Neuronal stem cell (in vitro differentiated cells): ENCODE measurements around the gene RALGPS1. TPM values are rescaled to one million over a fixed set of nuclear protein-coding genes. Genes with fewer than 3 reads are reported as not detected.

Experiments used
- DNase-seq: peaks from one replicate; pipeline ENCODE4 v3.0.0-alpha.2; 2013; ENCODE audit warnings: low spot score
- H2AFZ ChIP-seq: one replicate; pipeline ENCODE4 v1.6.1; 2013; ENCODE audit warnings: mild to moderate bottlenecking, low read length, inconsistent platforms
- H2AK5ac ChIP-seq: 2 replicates; pipeline ENCODE4 v1.6.1; 2013; ENCODE audit warnings: low read depth, mild to moderate bottlenecking, inconsistent platforms, low read length, moderate library complexity, mixed read lengths
- H2BK120ac ChIP-seq: 2 replicates; pipeline ENCODE4 v1.6.1; 2013; ENCODE audit warnings: low read depth, mild to moderate bottlenecking, inconsistent platforms, low read length, moderate library complexity, mixed read lengths
- H2BK12ac ChIP-seq: one replicate; pipeline ENCODE4 v1.6.1; 2013; ENCODE audit warnings: low read length, inconsistent platforms
- H2BK15ac ChIP-seq: 2 replicates; pipeline ENCODE4 v1.6.1; 2013; ENCODE audit warnings: mild to moderate bottlenecking, low read length, inconsistent platforms, mixed read lengths
- H2BK5ac ChIP-seq: one replicate; pipeline ENCODE4 v1.6.1; 2013; ENCODE audit warnings: inconsistent platforms, mild to moderate bottlenecking, low read length, moderate library complexity
- H3K14ac ChIP-seq: one replicate; pipeline ENCODE4 v1.6.1; 2013; ENCODE audit warnings: low read length, inconsistent platforms
- H3K18ac ChIP-seq: 2 replicates; pipeline ENCODE4 v1.6.1; 2013; ENCODE audit warnings: low read length, inconsistent platforms
- H3K23ac ChIP-seq: 2 replicates; pipeline ENCODE4 v1.6.1; 2013; ENCODE audit warnings: low read depth, mild to moderate bottlenecking, mixed read lengths, low read length, inconsistent platforms; ENCODE audit not compliant: poor library complexity
- H3K27ac ChIP-seq: replicated peaks from 3 replicates; pipeline ENCODE4 v1.5.1; 2013; ENCODE audit warnings: low read length, inconsistent platforms
- H3K27me3 ChIP-seq, 3 experiments: 2 replicates each; pipeline ENCODE4 v1.6.1; 2013; ENCODE audit warnings: low read length in 3 of 3, mild to moderate bottlenecking in 2 of 3, inconsistent platforms in 1 of 3, low read depth in 1 of 3, mixed read lengths in 1 of 3, moderate library complexity in 1 of 3; ENCODE audit not compliant: control insufficient read depth in 3 of 3, insufficient read depth in 3 of 3
- H3K36me3 ChIP-seq, 2 donors: replicated peaks in 1 of 2; 2 replicates each; pipeline ENCODE4 v1.6.1; 2013; ENCODE audit warnings: low read length in 2 of 2; ENCODE audit not compliant: control insufficient read depth in 2 of 2, insufficient read depth in 2 of 2
- H3K4ac ChIP-seq: 2 replicates; pipeline ENCODE4 v1.6.1; 2013; ENCODE audit warnings: inconsistent platforms, mild to moderate bottlenecking, low read length, moderate library complexity
- H3K4me1 ChIP-seq, 2 donors: 1 replicate in 1 of 2; 2 replicates in 1 of 2; pipeline ENCODE4 v1.6.1; 2013; ENCODE audit warnings: low read length in 2 of 2, low read depth in 1 of 2; ENCODE audit not compliant: control insufficient read depth in 2 of 2, insufficient read depth in 1 of 2
- H3K4me2 ChIP-seq: one replicate; pipeline ENCODE4 v1.6.1; 2013; ENCODE audit warnings: mild to moderate bottlenecking, low read length, inconsistent platforms; ENCODE audit not compliant: insufficient read depth, poor library complexity, severe bottlenecking
- H3K4me3 ChIP-seq, 2 donors: 2 replicates each; pipeline ENCODE4 v1.5.1; 2013; ENCODE audit warnings: low read length in 2 of 2, mild to moderate bottlenecking in 2 of 2, inconsistent platforms in 1 of 2, moderate library complexity in 1 of 2
- H3K79me1 ChIP-seq: one replicate; pipeline ENCODE4 v1.6.1; 2013; ENCODE audit warnings: low read depth, mild to moderate bottlenecking, inconsistent platforms, low read length, moderate library complexity
- H3K9ac ChIP-seq: one replicate; pipeline ENCODE4 v1.6.1; 2013; ENCODE audit warnings: mild to moderate bottlenecking, low read depth, low read length, inconsistent platforms; ENCODE audit not compliant: poor library complexity
- H3K9me3 ChIP-seq, 2 donors: replicated peaks in 1 of 2; 2 replicates each; pipeline versions ENCODE3 to v1.6.1; 2013; ENCODE audit warnings: low read length in 2 of 2, mild to moderate bottlenecking in 2 of 2, inconsistent platforms in 1 of 2, low read depth in 1 of 2, mixed read lengths in 1 of 2, moderate library complexity in 1 of 2; ENCODE audit not compliant: control insufficient read depth in 2 of 2, insufficient read depth in 1 of 2
- H4K8ac ChIP-seq: one replicate; pipeline ENCODE4 v1.6.1; 2013; ENCODE audit warnings: low read depth, mild to moderate bottlenecking, inconsistent platforms, low read length, moderate library complexity
- H4K91ac ChIP-seq: one replicate; pipeline ENCODE4 v1.6.1; 2013; ENCODE audit warnings: low read length, low read depth, mild to moderate bottlenecking, inconsistent platforms; ENCODE audit not compliant: poor library complexity
- WGBS, 2 donors: extraction: QIAGEN DNeasy Blood & Tissue Kit; methylation state at CpG; one replicate each; pipeline ENCODE4 v1.1.7; 2013; ENCODE audit warnings: missing lambda C conversion rate in 2 of 2, mixed read lengths in 1 of 2; ENCODE audit not compliant: insufficient read length in 2 of 2, insufficient replicate concordance in 1 of 2; ENCODE audit errors: extremely low coverage in 2 of 2; 5-methylcytosine and 5-hydroxymethylcytosine counted together
- polyA plus RNA-seq, 2 experiments: library from polyadenylated mRNA; stranded (reverse); fragments of 200-250 nt; gene quantifications; one replicate each; pipeline ENCODE4 v1.2.3, GENCODE V29; 2013

RALGPS1 gene, protein sequence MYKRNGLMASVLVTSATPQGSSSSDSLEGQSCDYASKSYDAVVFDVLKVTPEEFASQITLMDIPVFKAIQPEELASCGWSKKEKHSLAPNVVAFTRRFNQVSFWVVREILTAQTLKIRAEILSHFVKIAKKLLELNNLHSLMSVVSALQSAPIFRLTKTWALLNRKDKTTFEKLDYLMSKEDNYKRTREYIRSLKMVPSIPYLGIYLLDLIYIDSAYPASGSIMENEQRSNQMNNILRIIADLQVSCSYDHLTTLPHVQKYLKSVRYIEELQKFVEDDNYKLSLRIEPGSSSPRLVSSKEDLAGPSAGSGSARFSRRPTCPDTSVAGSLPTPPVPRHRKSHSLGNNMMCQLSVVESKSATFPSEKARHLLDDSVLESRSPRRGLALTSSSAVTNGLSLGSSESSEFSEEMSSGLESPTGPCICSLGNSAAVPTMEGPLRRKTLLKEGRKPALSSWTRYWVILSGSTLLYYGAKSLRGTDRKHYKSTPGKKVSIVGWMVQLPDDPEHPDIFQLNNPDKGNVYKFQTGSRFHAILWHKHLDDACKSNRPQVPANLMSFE
- polyA plus RNA-seq (2013, experiment 1 of 2) = 12.8 TPM
- polyA plus RNA-seq (2013, experiment 2 of 2) = 12.1 TPM

DNA sequence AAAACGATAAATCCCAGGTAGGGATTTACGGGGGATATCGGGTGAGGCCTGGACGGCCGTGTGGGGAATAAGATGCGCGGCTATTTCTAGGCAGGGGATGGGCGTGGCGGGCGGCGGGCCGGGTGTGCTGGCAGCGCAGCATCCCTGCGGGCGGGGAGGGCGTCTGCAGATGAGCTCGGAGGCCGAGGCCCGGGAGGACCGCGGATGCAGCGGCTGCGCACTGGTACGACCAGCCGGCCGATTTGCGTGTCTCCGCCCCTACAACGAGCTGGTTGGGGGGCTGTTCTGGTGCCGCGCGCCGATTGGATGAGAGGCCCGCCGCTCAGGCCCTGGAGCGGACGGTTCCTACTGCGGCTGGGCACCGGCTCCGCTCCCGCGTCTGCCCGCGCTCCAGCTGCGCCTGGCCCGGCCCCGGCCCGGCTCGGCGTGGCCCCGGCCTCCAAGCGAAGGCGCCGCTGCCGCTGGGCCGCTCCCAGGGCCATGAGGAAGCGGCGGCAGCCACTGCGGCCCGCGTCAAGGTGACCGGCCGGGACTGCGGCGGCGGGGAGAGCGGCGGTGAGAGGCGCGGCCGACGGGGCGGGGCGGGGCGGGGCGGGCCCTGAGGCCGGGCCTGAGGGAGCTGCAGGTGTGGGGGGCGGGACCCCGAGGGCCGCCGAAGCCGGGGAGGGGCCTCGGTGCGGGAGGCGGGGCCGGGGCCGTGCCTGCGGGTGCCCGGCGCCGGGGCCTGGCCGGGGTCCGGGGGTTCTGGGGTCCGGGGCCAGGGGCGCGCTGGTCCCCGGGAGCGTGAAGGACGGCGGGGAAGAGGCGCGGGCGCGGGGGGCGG, at the start of gene RALGPS1:
TSS of gene RALGPS1 (plus strand) at position 325 of the 823 bp plus-strand sequence. CDS start 47,508 bp downstream, outside the sequence.
- no peak within 1 kb of the TSS for H2BK120ac ChIP-seq

GRCh38 chr9:126869368-126869767, 45.2 kb upstream of the RALGPS1 start:
- Histone ChIP-seq H2BK12ac (no peak overlapping the region), H2BK15ac (no peak overlapping the region), H3K4me1 (peaks cover 0 to 1% of the 10 kb centered on the region in 2 donors), H2AK5ac (no peak overlapping the region), H3K23ac (no peak overlapping the region), H3K36me3 (peaks cover 3 to 46% of the 10 kb centered on the region in 2 donors), H2BK120ac (no peak overlapping the region), H3K27ac (no peak overlapping the region), H4K91ac (no peak overlapping the region), H3K4me3 (no peak overlapping the region), H3K27me3 (no peaks in the 10 kb centered on the region), H2BK5ac (no peak overlapping the region), H3K4me2 (no peak overlapping the region), H3K79me1 (peaks cover 2% of the 10 kb centered on the region), H4K8ac (no peak overlapping the region), H3K14ac (no peak overlapping the region), H3K9me3 (peaks cover 0 to 6% of the 10 kb centered on the region in 2 donors), H3K4ac (no peak overlapping the region), H2AFZ (no peak overlapping the region), H3K9ac (no peak overlapping the region), H3K18ac (no peak overlapping the region)
- no CpG with 5 or more reads among the region's 7 CpGs for WGBS, 2 donors
- DNase-seq = no peak

More for the DNA sequence above, at the start of gene RALGPS1:
- Histone ChIP-seq H3K27me3 (peaks cover 0 to 30% (median 19%) of the 10 kb centered on the region in 3 experiments), H2BK15ac (no peak within 1 kb of the TSS), H2BK5ac (no peak within 1 kb of the TSS), H3K9ac (peak within 1 kb of the TSS; percentile 70), H3K4me2 (peak within 1 kb of the TSS; percentile 73), H3K4me1 (peaks cover 3 to 10% of the 10 kb centered on the region in 2 donors), H3K4ac (no peak within 1 kb of the TSS), H2AK5ac (no peak within 1 kb of the TSS), H2AFZ (peak within 1 kb of the TSS; percentile 96), H3K23ac (peak within 1 kb of the TSS; percentile 69), H3K4me3 (peak within 1 kb of the TSS; percentile 56 to 88), H3K27ac (peak within 1 kb of the TSS; percentile 79), H3K18ac (peak within 1 kb of the TSS; percentile 90), H4K8ac (peak within 1 kb of the TSS; percentile 43), H2BK12ac (no peak within 1 kb of the TSS), H3K9me3 (no peaks in the 10 kb centered on the region), H3K14ac (peak within 1 kb of the TSS; percentile 21), H4K91ac (no peak within 1 kb of the TSS), H3K36me3 (no peaks in the 10 kb centered on the region), H3K79me1 (no peaks in the 10 kb centered on the region)
- no CpG with 5 or more reads among the region's 105 CpGs for WGBS, 2 donors
- peak; percentile 92 for DNase-seq

DNA sequence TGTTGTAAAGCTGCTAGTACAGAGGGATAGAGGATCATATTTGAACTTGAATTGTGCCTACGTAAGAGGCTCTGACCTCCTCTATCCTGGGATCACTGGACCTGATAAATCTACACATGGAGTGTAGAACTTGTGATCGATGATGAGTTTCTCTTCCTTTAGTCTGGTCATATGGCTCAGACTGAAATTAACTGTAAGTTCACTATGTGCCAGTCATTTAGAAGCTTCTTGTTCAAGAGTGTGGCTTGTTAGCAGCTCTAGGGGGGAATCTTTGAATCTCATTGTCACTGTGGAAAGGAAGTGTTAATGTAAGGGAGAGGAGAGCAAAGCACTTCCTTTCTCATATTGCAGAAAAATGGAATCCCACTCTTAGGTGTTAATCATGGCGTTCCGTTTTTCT, 42.1 kb upstream of the RALGPS1 start:
- H3K36me3 ChIP-seq = peaks cover 3 to 19% of the 10 kb centered on the region in 2 donors
- H3K27ac ChIP-seq = no peak overlapping the region
- no CpG with 5 or more reads among the region's 4 CpGs for WGBS, 2 donors

More for the DNA sequence above, 42.1 kb upstream of the RALGPS1 start:
- Histone ChIP-seq H3K9me3 (peaks cover 0 to 3% of the 10 kb centered on the region in 2 donors), H2AK5ac (no peak overlapping the region), H3K79me1 (peaks cover 4% of the 10 kb centered on the region), H3K27me3 (no peaks in the 10 kb centered on the region), H2BK120ac (no peak overlapping the region), H4K91ac (no peak overlapping the region), H3K23ac (no peak overlapping the region), H4K8ac (no peak overlapping the region), H3K4ac (no peak overlapping the region), H3K4me3 (no peak overlapping the region), H3K4me2 (no peak overlapping the region), H2BK12ac (no peak overlapping the region), H3K14ac (no peak overlapping the region), H2BK15ac (no peak overlapping the region), H2AFZ (no peak overlapping the region), H3K9ac (no peak overlapping the region), H3K4me1 (peaks cover 0 to 1% of the 10 kb centered on the region in 2 donors), H2BK5ac (no peak overlapping the region), H3K18ac (no peak overlapping the region)
- no peak for DNase-seq
